HepG2 (cell line): ENCODE measurements around the gene PCGF6. TPM values are rescaled to one million over a fixed set of nuclear protein-coding genes. Genes with fewer than 3 reads are reported as not detected.

ENCODE experiments used
- ATAC-seq: fragments of 200-7000 bp; cut with Tn5 transposase; 3 replicates; pipeline ENCODE4 v1.9.1; 2020; ENCODE audit warnings: mild to moderate bottlenecking, moderate library complexity
- BruUV-seq: library from RNA; stranded (reverse); fragments of 400-500 nt; replicated peaks from 2 replicates; lab custom pipeline; 2021; lab: Mats Ljungman, UMichigan
- CTCF ChIA-PET: fragments of 300-600 bp; formaldehyde crosslinking; extraction: SDS; loops from one replicate; lab custom pipeline; 2021; ENCODE audit warnings: low total read pairs, inconsistent platforms, low intra/inter-chr PET ratio; lab: Yijun Ruan, JAX
- POLR2A ChIA-PET: fragments of 350-600 bp; sonication (Branson Sonifier 250); formaldehyde crosslinking; loops from one replicate; lab custom pipeline; 2020; ENCODE audit warnings: antibody characterized with exemption, inconsistent platforms; lab: Yijun Ruan, JAX
- DNase-seq: peaks from one replicate; pipeline ENCODE4 v3.0.0-alpha.2; 2015; ENCODE audit warnings: low spot score
- FAIRE-seq: peaks from 3 replicates; lab custom pipeline; 2011; peaks lifted over from hg19 to GRCh38; lab: Jason Lieb, UNC
- H2AFZ ChIP-seq: one replicate; pipeline ENCODE4 v1.6.1; 2011; ENCODE audit warnings: low read length, inconsistent platforms
- H3K27ac ChIP-seq: fragments of 300-600 bp; 3 replicates; pipeline ENCODE4 v1.8.0; 2011; ENCODE audit warnings: mixed run types, mild to moderate bottlenecking, mixed read lengths, low read length, inconsistent platforms; ENCODE audit not compliant: insufficient read depth; ENCODE audit errors: extremely low read length
- H3K27me3 ChIP-seq, 2 experiments: fragments of 200-600 bp in 1 of 2; 2 replicates in 1 of 2; 3 replicates in 1 of 2; pipeline versions ENCODE4 v1.6.0 to v1.8.0; 2011; ENCODE audit warnings: low read length in 2 of 2, mild to moderate bottlenecking in 2 of 2, moderate library complexity in 2 of 2, inconsistent platforms in 1 of 2; ENCODE audit not compliant: insufficient read depth in 2 of 2, control insufficient read depth in 1 of 2
- H3K36me3 ChIP-seq, 2 experiments: fragments of 200-600 bp in 1 of 2; replicated peaks in 1 of 2; 2 replicates in 1 of 2; 3 replicates in 1 of 2; pipeline versions ENCODE4 v1.5.1 to v1.8.0; 2011; ENCODE audit warnings: low read length in 2 of 2, inconsistent platforms in 1 of 2; ENCODE audit not compliant: insufficient read depth in 2 of 2, control insufficient read depth in 1 of 2
- H3K4me1 ChIP-seq: 2 replicates; pipeline ENCODE4 v1.5.1; 2012; ENCODE audit warnings: low read length, inconsistent platforms; ENCODE audit not compliant: insufficient read depth
- H3K4me2 ChIP-seq: 2 replicates; pipeline ENCODE4 v1.6.0; 2011; ENCODE audit warnings: low read depth, low read length, inconsistent platforms
- H3K4me3 ChIP-seq, 3 experiments: fragments of 200-600 bp in 1 of 3; sonication (generic), shearing (Covaris generic) in 1 of 3; replicated peaks in 1 of 3; 2 replicates each; pipeline ENCODE4 v1.5.1; 2011 to 2016; ENCODE audit warnings: low read length in 3 of 3, inconsistent platforms in 2 of 3, low read depth in 2 of 3, mild to moderate bottlenecking in 2 of 3, control low read depth in 1 of 3, mixed read lengths in 1 of 3; ENCODE audit not compliant: insufficient read depth in 1 of 3
- H3K79me2 ChIP-seq: one replicate; pipeline ENCODE4 v1.6.1; 2011; ENCODE audit warnings: low read length, inconsistent platforms; ENCODE audit not compliant: insufficient read depth
- H3K9ac ChIP-seq: 2 replicates; pipeline ENCODE4 v1.6.0; 2011; ENCODE audit warnings: mild to moderate bottlenecking, low read depth, low read length, inconsistent platforms; ENCODE audit not compliant: insufficient read depth
- H3K9me3 ChIP-seq: 2 replicates; pipeline ENCODE4 v1.5.1; 2012; ENCODE audit warnings: mild to moderate bottlenecking, low read length
- H4K20me1 ChIP-seq: 2 replicates; pipeline ENCODE4 v1.6.0; 2011; ENCODE audit warnings: inconsistent platforms, mild to moderate bottlenecking, low read length, moderate library complexity; ENCODE audit not compliant: insufficient read depth
- HES4 ChIP-seq: sonication (generic); formaldehyde crosslinking; IDR thresholded peaks from 2 replicates; pipeline ENCODE4 v1.9.0; 2021; ENCODE audit warnings: mild to moderate bottlenecking, missing genetic modification reagents, borderline replicate concordance
- SRY ChIP-seq: sonication (generic); formaldehyde crosslinking; IDR thresholded peaks from 2 replicates; pipeline ENCODE4 v1.8.0; 2022; ENCODE audit warnings: mild to moderate bottlenecking, missing genetic modification reagents
- STAG1 ChIP-seq: sonication (generic); formaldehyde crosslinking; IDR thresholded peaks from 2 replicates; pipeline ENCODE4 v1.4.0; 2020; ENCODE audit warnings: missing genetic modification reagents
- ZFP62 ChIP-seq: sonication (generic); formaldehyde crosslinking; IDR thresholded peaks from 2 replicates; pipeline ENCODE4 v1.4.0; 2020; ENCODE audit warnings: missing genetic modification reagents
- ZNF350 ChIP-seq: sonication (generic); formaldehyde crosslinking; IDR thresholded peaks from 2 replicates; pipeline ENCODE4 v1.4.0; 2020; ENCODE audit warnings: mild to moderate bottlenecking, low read depth, missing genetic modification reagents, borderline replicate concordance
- ZNF484 ChIP-seq: sonication (generic); formaldehyde crosslinking; IDR thresholded peaks from 2 replicates; pipeline ENCODE4 v1.5.1; 2020; ENCODE audit warnings: mild to moderate bottlenecking, low read depth, missing genetic modification reagents, borderline replicate concordance
- WGBS: methylation state at CpG from one replicate; pipeline ENCODE4 v1.1.6; 2017; ENCODE audit warnings: low lambda C conversion rate; 5-methylcytosine and 5-hydroxymethylcytosine counted together
- in situ Hi-C: cut with HindIII; loops from 2 replicates; pipeline ENCODE4 v1.10.0; 2017; ENCODE audit warnings: low pct_unique_long_range_greater_than_20kb; ENCODE audit not compliant: extremely low pct_ligation_motif_present
- intact Hi-C: fragments of 100-400 bp; cut with micrococcal nuclease; formaldehyde crosslinking; loops from one replicate; pipeline ENCODE4 v1.10.0; 2022; ENCODE audit not compliant: unreplicated experiment
- polyA plus RNA-seq, 8 experiments: library from polyadenylated mRNA; depleted of rRNA in 3 of 8; stranded (reverse) in 7 of 8; unstranded in 1 of 8; fragments of >200 nt; fragmentation: Illumina TruSeq in 4 of 8; extraction: Trizol in 4 of 8; gene quantifications; 2 replicates each; pipeline versions ENCODE4 v1.2.1 to v1.2.3, GENCODE V29; 2011 to 2016; ENCODE audit warnings: low read depth in 4 of 8, missing spikeins in 1 of 8, mixed read lengths in 1 of 8; ENCODE audit not compliant: insufficient read depth in 1 of 8
- total RNA-seq, 5 experiments: library from RNA; depleted of rRNA; stranded (reverse); fragments of >200 nt; fragmentation: Illumina TruSeq; extraction: Trizol; gene quantifications; 2 replicates each; pipeline ENCODE4 v1.2.3, GENCODE V29; 2016; ENCODE audit warnings: low read depth in 1 of 5
- TF ChIP-seq, protein P1 (sequence below): sonication (generic); formaldehyde crosslinking; IDR thresholded peaks from 2 replicates; pipeline ENCODE4 v1.9.0; 2021; ENCODE audit warnings: missing genetic modification reagents, borderline replicate concordance
- TF ChIP-seq, protein P2 (sequence below): fragments of 450-650 bp; IDR thresholded peaks from 2 replicates; pipeline ENCODE4 v1.6.1; 2016

Gene PCGF6
- total and polyA plus RNA-seq, 2 of the 13 experiments (the other 11 are each of a cell fraction or from before 2014, with no cell fraction given), result 5.2 to 19.4 TPM

DNA sequence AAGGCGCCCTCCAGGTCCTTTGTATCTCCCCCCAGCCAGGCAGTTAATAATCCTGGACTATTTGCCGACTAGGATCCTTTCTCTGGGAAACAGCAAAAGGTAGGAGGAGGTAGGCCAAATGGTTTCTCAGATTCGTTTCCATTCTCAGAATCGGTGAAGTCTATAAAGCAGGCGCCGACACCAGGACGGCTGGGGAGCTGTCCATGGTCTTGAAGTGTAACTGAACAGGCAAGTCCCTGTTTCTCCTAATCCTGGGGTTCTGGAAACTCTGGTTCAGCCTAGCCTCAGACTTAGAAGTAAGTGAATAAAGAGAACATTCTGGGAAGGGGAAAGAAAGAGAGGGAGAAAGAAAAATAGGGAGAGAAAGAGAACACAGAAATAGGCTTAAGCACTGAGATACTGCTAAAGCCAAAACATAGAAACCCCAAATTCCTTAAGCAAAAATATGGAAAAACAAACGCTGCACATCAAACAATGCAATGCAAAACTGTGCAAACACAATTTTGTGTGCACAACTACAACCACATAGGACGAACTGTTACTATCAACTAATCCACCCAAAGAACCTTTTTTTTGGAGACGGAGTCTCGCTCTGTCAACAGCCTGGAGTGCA, 85.1 kb downstream of the PCGF6 start (continued):
- TF ChIP-seq ZNF484 (CRISPR knock-in tag) (no peak), ZNF350 (CRISPR knock-in tag) (no peak), STAG1 (CRISPR knock-in tag) (no peak), ZFP62 (no peak), HES4 (peak; percentile 46; the same call in 1 of the 2 replicates)
- TF ChIP-seq, protein P1, sequence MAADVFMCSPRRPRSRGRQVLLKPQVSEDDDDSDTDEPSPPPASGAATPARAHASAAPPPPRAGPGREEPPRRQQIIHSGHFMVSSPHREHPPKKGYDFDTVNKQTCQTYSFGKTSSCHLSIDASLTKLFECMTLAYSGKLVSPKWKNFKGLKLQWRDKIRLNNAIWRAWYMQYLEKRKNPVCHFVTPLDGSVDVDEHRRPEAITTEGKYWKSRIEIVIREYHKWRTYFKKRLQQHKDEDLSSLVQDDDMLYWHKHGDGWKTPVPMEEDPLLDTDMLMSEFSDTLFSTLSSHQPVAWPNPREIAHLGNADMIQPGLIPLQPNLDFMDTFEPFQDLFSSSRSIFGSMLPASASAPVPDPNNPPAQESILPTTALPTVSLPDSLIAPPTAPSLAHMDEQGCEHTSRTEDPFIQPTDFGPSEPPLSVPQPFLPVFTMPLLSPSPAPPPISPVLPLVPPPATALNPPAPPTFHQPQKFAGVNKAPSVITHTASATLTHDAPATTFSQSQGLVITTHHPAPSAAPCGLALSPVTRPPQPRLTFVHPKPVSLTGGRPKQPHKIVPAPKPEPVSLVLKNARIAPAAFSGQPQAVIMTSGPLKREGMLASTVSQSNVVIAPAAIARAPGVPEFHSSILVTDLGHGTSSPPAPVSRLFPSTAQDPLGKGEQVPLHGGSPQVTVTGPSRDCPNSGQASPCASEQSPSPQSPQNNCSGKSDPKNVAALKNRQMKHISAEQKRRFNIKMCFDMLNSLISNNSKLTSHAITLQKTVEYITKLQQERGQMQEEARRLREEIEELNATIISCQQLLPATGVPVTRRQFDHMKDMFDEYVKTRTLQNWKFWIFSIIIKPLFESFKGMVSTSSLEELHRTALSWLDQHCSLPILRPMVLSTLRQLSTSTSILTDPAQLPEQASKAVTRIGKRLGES, result peak; percentile 54; the same call in 1 of the 2 replicates

DNA sequence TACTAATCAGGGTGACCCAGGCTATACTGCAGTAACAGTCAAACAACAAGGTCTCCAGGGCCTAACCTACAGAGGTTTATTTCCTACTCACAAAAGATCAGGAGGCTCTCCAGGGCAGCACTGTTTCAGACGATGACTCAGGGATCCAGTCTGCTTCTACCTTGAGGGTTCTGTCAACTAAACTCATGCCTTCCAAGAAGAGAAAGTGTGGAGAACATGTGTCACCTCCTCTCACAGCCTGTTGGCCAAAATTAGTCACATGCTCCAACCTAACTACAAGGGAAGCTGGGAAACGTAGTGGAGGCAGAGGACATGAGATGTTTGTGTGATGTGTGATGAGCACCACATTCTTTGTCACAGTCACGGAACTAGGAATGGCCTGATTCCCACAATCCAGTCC, 88.7 kb downstream of the PCGF6 start:
- Histone ChIP-seq H3K36me3 (no peaks in the 10 kb centered on the region), H3K4me3 (no peak overlapping the region)
- POLR2A ChIA-PET, result no interaction called here
- intact Hi-C loops, result no loop called here
- no peak for TF ChIP-seq SRY (CRISPR knock-in tag)
- TF ChIP-seq, protein P2, sequence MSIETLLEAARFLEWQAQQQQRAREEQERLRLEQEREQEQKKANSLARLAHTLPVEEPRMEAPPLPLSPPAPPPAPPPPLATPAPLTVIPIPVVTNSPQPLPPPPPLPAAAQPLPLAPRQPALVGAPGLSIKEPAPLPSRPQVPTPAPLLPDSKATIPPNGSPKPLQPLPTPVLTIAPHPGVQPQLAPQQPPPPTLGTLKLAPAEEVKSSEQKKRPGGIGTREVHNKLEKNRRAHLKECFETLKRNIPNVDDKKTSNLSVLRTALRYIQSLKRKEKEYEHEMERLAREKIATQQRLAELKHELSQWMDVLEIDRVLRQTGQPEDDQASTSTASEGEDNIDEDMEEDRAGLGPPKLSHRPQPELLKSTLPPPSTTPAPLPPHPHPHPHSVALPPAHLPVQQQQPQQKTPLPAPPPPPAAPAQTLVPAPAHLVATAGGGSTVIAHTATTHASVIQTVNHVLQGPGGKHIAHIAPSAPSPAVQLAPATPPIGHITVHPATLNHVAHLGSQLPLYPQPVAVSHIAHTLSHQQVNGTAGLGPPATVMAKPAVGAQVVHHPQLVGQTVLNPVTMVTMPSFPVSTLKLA, result peak; percentile 17; the same call in 1 of the 2 replicates
- TF ChIP-seq, all 625 proteins: peak for 1
- H3K27me3 ChIP-seq, result no peaks in the 10 kb centered on the region
- H4K20me1 ChIP-seq, result no peaks in the 10 kb centered on the region
- H2AFZ ChIP-seq, result no peak overlapping the region
- H3K4me1 ChIP-seq, result peaks cover 20% of the 10 kb centered on the region
- WGBS, result 40% methylated on average over 2 of the region's 3 CpGs
- no peak overlapping the region for H3K27ac ChIP-seq
- in situ Hi-C loops, result no loop called here
- no TSS peak for BruUV-seq
- H3K79me2 ChIP-seq, result no peaks in the 10 kb centered on the region
- DNase-seq, result no peak
- no peak overlapping the region for H3K4me2 ChIP-seq
- peaks cover 10% of the 10 kb centered on the region; the same call in 1 of the 2 replicates for H3K9me3 ChIP-seq
- FAIRE-seq, result no peak
- no peak for ATAC-seq
- H3K9ac ChIP-seq, result no peak overlapping the region
- CTCF ChIA-PET, result no interaction called here
